GM12864 (cell line): ENCODE results near the gene ATG2A.

ENCODE experiments used
- DNase-seq: peaks from one replicate; pipeline ENCODE4 v3.0.0-alpha.2; 2011; ENCODE audit warnings: low read depth
- H3K4me3 ChIP-seq: 2 replicates; pipeline ENCODE4 v1.5.1; 2011; ENCODE audit warnings: mild to moderate bottlenecking, low read depth, low read length, control low read depth
- CTCF ChIP-seq: IDR thresholded peaks from 2 replicates; pipeline ENCODE4 v1.5.1; 2011; ENCODE audit warnings: low read depth, mild to moderate bottlenecking, moderate library complexity, low read length, control low read depth, inconsistent platforms; ENCODE audit errors: missing control alignments

Gene ATG2A

GRCh38 chr11:64911689-64912088 lies 5.3 kb downstream of the ATG2A start:
- no peak for TF ChIP-seq CTCF
- no peak overlapping the region for H3K4me3 ChIP-seq

DNA sequence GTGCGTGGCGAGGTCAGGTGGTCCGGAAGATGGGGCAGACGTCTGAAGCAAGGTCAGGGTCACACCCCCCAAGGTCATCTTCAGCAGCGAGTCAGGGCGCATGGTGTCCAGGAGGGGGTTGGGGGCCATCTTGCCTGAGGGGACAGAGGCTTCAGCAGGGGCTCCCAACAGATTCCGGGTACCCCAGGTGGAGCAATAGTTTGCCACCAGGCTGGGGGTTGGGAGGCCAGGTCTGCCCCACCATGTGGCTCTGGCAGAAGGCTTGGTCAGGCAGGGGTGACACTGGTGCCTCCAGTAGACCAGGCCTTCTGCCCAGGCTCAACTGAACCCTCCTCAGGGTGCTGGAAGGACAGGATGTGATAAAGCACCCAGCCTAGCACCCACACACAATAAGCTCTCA lies 5.9 kb downstream of the ATG2A start:
- TF ChIP-seq CTCF, result no peak
- H3K4me3 ChIP-seq, result no peak overlapping the region
- DNase-seq, result no peak

More at GRCh38 chr11:64911689-64912088, 5.3 kb downstream of the ATG2A start:
- DNase-seq, result no peak

DNA sequence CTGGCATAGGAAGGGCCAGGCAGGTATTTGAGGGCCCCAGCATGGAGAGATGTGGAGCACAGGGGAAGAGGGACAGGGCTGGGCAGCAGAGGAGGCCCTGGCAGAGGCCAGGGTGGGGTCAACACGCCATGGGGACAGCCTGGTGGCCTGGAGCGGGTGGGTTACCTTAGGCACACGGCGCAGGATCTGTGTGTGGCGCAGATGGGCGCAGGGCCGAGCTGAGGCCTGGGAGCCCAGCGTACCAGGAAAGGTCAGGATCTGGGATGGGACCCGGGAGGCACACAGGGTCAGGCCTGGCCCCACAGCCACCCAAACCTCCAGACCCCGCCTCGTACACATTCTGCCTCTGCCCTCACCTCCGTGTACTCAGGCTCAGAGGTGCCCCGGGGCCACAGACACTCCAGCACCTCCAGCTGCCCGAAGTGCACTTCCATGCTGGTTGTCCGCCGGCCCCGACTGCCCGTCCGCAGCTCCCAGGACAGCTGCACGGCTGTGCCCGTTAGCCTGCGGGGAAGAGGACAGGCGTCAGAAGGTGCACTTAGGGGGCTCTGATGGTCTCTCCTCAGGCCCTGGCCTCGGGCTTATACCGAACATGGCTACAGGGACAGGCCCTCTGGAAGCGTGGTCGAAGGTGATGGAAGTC lies 6.4 kb downstream of the ATG2A start:
- no peak overlapping the region for H3K4me3 ChIP-seq
- DNase-seq, result no peak
- no peak for TF ChIP-seq CTCF

GRCh38 chr11:64909653-64910343 lies 7.2 kb downstream of the ATG2A start:
- TF ChIP-seq CTCF, result no peak
- H3K4me3 ChIP-seq, result no peak overlapping the region
- no peak for DNase-seq

GRCh38 chr11:64908766-64909165 lies 8.2 kb downstream of the ATG2A start:
- TF ChIP-seq CTCF, result no peak
- no peak for DNase-seq
- H3K4me3 ChIP-seq, result no peak overlapping the region

- no peak for TF ChIP-seq CTCF
- DNase-seq, result no peak
- H3K4me3 ChIP-seq, result no peak overlapping the region
Measured at GRCh38 chr11:64906314-64906635, 10.7 kb downstream of the ATG2A start.
